Activated CD8-positive, alpha-beta memory T cell treated with anti-CD3 and anti-CD28 coated beads for 24 hours (primary cell): ENCODE data around the gene CIB4.

ENCODE experiments used
- DNase-seq: peaks from one replicate; pipeline ENCODE4 v3.0.0-alpha.2; 2020

Gene CIB4

DNA sequence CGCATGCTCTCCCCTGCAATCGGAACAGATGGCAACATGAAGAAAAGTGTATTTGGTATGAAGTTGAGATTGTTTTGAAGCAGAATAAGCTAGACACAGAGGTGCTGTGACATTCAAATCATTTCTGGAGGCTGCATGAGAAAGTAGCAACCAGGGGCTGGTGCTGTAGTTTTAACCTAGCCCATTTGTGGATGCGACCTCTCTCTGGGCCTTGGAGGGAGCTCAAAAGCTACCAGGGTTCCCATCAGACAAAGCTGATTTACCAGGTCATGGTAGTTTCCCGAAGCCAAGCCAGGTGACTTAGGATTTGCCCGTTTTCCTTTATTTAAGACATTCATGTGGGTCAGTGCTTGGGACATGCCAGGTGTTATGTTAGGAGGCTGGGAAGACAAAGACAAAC is 77.5 kb downstream of the CIB4 start:
- DNase-seq, result no peak

- DNase-seq, result peak; percentile 63
Measured at GRCh38 chr2:26562811-26563645, 78.1 kb downstream of the CIB4 start.

DNA sequence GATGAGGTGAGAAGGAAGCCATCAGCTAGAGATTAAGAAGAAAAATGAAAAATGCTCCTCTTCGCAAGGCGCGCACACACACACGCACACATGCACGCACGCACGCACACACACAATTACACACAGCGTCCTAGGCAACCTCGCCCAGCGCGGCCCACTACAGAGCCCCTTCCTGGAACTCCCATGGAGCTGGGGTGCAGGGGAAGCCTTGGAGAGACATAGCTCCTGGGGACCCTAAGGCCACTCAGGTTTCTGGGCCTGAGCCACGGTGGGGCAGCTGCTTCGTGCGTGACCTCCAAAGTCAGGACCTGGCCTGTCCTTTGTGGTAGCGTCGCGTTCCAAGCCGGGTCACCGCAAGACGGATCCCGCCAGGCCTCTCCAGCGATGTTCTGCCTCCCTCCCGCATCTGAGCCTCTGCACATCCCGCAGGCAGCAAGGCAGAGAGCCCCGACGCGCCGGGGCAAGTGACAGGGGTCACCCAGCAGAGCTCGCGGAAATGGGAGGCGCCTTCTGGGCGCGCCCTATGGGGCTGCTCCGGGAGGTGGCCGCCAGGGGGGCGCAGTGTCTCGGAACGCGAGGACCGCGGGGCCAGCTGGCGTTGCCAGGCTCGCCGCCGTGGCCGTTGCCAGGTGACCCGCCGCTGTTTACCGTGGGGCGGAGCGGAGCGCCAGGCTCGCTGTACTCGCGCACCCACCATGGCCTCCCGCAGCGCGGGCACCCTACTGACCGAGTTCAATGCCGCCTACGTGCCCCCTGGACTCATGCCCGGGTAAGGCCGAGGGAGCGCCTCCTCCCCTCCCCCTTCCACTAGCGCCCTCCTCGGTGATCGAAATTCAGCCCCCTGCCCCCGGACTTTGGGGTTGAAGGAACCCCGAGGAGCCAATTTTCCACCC is 79.0 kb downstream of the CIB4 start:
- peak; percentile 62 for DNase-seq

DNA sequence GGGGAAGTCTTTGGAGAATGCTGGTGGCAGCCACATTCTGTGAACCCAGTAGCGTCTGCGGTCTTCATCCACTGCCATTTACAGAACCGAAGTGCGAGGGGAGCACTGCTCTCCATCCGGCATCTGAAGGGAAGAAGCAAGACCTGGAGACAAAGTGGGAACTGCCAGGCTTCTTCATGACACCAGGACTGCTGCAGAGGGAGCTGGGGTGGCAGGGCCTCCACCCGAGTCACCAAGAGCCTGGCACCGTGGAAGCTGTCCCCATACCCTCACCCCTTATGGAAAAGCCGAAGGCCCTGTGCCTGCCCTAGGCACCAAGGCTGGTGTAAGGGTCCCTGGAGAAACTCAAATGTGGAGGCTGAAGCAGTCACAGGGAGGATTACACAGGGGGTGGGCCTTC is 79.8 kb downstream of the CIB4 start:
- no peak for DNase-seq

- DNase-seq, result no peak
Measured at GRCh38 chr2:26560892-26561291, 80.3 kb downstream of the CIB4 start.

- no peak for DNase-seq
Measured at GRCh38 chr2:26559556-26559955, 81.6 kb downstream of the CIB4 start.

GRCh38 chr2:26559044-26559405 is 82.1 kb downstream of the CIB4 start:
- DNase-seq, result no peak

DNA sequence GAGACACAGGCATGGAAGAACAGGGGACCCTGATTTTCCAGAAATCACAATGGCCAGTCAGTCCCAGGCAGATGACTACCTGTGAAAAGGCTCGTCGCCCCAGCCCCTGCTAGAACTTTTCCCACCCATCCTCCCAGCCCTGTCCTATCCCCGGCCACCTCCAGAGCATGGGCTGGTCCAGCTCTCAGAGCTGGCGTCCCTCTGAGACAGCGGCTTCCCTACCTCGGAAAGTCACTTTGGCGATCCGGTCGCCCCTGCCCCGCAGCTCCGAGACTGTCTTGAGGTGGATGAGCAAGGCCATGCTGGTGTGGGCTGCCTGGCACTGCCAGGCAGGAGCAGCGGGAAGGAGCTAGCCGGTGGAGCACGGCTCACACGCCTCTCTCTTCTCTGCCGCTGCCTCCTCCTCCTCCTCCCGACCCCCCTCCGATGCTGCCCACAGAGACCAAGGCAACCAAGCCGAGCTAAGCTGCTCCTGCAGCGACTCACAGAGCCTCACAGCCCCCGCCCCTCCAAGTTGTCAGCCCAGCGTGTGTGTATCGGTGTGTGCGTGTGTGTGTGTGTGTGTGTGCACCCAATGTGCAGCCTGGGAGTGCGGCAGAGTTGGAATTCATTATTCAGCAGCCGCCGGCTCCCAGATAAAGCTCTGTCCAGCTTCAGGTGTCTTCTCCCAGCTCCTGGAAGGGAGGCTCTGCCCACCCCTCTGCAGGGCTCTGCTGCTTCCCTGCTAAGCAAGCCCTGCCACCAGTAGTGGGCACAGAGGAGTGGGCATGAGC is 82.7 kb downstream of the CIB4 start:
- DNase-seq, result no peak

- no peak for DNase-seq
Measured at GRCh38 chr2:26557244-26557925, 83.8 kb downstream of the CIB4 start.

- DNase-seq, result no peak
Measured at GRCh38 chr2:26556309-26557243, 84.6 kb downstream of the CIB4 start.

DNA sequence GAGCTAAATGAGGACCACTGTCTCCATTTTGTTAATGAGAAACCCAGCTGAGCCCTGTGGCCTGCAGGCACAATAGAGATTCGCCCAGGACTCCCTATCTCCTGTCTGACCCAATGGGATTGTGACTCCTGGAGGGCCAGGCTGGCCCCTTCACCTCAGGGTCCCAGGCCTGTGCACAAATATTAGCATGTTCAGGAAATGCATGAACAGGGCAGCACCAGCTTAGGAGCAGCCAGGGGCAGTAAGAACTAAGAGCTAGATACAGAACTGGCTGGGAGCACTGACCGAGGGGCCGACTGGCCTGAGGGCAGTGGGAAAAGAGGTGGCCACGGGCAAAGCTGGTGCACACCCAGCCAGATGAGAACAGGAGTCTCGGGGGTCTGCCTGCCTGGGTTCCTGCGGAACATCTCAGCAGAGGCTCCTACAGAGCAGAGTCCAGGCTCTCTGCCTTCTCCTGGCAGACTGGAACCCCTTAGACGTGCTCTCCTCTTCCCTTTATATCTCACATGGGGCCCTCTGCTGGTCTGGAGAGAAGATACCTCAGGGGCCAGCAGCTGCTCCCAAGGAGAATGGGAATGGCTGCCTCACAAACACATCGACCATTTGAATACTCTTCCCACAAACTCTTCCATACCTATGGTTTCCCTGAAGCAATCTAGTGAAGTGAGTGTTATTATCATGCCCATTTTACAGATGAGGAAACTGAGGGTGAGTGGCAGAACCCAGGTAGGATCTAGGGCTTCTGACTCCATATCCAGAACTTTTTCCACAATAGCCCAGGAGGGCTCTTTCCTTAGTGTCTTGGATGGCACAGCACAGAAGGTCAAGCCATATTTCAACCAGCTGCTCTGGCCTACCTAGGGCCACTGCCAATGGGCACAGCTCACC is 85.7 kb downstream of the CIB4 start:
- no peak for DNase-seq

GRCh38 chr2:26552641-26553374 is 88.4 kb downstream of the CIB4 start:
- no peak for DNase-seq

GRCh38 chr2:26550276-26551015 is 90.7 kb downstream of the CIB4 start:
- DNase-seq, result no peak

DNA sequence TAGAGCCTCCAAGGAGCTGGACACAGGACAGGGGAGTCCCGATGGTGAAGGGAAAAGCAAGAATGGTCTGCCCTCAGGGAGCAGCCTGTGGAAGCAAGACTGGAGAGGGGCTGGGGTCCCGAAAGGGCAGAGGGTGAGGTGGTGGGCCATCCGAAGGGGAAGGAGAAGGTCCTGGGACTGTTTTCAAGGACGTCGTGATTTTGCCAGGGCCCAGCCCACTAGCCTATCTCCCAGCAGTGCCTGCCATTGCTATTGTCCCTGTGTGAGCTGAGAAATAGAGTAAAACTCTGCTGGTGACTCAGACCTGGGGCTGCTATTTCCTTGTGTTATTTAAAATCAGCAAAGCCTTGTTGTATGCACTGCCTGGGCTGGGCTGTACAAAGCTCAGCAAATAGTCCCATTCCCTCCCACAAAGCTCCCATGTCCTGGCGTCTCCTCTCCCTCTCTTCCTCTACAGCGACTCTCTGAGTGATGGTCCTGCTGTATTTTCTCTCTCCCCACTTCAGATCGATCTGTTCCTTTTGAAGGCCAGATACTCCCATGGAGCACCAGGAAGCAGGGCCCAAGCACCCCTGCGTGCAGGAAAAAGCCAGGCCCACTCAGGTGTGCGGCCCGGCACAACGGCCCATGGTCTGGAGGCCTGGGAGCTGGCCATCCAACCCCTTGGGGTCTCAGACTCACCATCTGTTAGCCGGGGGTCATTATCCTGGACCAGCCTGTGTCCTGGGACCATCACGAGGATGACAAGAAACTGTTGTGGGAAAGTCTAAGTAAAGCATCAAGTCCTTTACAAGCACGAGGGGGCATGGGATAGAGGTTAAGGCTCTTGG is 98.3 kb downstream of the CIB4 start:
- no peak for DNase-seq

DNA sequence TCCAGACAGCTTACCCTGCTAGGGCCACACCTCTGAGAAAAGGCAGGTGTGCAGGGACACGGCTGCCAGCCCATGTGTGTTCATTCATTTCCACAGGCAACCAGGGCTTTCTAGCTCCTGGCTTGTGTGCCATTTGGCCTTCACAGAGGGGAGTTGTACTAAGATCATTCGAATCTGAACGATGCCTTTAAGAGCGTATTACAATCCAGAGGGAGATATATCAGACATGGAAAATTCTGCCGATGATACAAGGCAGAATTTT is 99.0 kb downstream of the CIB4 start:
- no peak for DNase-seq

DNA sequence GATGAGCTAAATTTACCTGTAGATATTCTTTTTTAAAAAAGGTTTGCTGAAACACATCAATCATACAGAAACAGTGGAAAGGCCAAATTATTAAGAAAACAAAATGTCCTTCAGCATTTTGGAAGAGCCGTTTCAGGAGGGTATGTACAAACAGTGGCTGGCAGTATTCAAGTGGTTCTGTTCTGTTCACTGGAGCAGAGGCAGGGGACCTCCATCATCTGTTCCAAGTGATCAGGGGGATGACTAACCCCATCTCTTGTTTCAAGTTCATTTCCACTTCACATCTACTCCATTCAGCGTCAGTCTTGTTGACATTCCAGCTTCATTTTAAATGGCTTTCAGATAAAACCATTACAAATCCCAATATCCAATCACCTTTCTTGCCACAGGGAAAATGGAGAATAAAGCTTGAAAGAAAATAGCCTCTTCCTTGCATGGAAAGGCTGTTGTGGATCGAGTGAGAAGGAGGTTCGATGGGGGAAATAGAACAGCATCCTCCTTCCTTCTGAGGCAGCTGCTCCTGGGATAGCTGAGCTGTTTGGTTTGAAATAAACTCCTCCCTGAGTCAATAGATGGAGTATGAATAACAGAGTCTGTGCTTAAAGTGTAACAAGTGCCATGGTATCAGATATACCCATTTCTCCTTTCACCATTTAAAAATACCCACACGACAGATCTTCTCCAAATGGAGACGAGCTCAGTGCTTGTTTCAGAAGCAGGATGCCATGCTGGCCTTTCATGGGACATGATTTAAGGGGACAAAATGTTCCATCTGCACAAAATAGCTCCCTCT is 99.6 kb downstream of the CIB4 start:
- no peak for DNase-seq

DNA sequence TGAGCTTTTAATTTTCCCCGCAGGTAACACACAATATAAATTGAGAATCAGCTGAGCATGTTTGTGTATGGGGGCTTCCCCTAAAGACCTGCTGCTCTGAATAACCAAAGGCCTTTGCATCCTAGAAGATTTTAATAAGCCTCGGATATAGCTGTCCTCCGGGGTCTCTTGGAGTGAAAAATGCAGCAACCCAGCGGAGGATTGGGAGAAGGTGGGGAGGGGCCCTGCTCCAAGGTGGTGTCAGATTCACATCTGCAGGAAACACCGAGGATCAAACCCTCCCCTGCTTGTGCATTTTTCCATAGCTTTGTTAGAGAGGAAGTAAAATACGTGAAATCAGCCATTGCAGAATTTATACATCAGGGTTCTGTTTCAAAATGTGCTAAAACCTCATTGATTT is 100.2 kb downstream of the CIB4 start:
- no peak for DNase-seq

GRCh38 chr2:26540306-26540705 is 100.9 kb downstream of the CIB4 start:
- DNase-seq, result no peak
